CD14-positive monocyte (primary cell): ENCODE results near the gene HOXB4. TPM values are rescaled to one million over a fixed set of nuclear protein-coding genes. Genes with fewer than 3 reads are reported as not detected.

Source experiments
- DNase-seq, 3 donors: peaks; one replicate each; pipeline ENCODE4 v3.0.0-alpha.2; 2011 to 2022
- H2AFZ ChIP-seq: 2 replicates; pipeline ENCODE4 v1.6.0; 2012; ENCODE audit warnings: mild to moderate bottlenecking, low read depth, low read length, inconsistent platforms; ENCODE audit not compliant: insufficient read depth, poor library complexity, severe bottlenecking
- H3K27ac ChIP-seq, 2 donors: 1 replicate in 1 of 2; 2 replicates in 1 of 2; pipeline ENCODE4 v1.5.1; 2012 to 2013; ENCODE audit warnings: low read length in 2 of 2, control low read depth in 1 of 2, inconsistent platforms in 1 of 2, low read depth in 1 of 2, mild to moderate bottlenecking in 1 of 2
- H3K27me3 ChIP-seq, 2 donors: one replicate each; pipeline versions ENCODE4 v1.6.0 to v1.6.1; 2011 to 2013; ENCODE audit warnings: low read length in 2 of 2; ENCODE audit not compliant: control insufficient read depth in 2 of 2, insufficient read depth in 2 of 2
- H3K36me3 ChIP-seq, 2 donors: replicated peaks in 1 of 2; 1 replicate in 1 of 2; 2 replicates in 1 of 2; pipeline versions ENCODE4 v1.5.1 to v1.6.1; 2012 to 2013; ENCODE audit warnings: low read length in 2 of 2, control low read depth in 1 of 2, inconsistent platforms in 1 of 2, mild to moderate bottlenecking in 1 of 2; ENCODE audit not compliant: insufficient read depth in 2 of 2, control insufficient read depth in 1 of 2
- H3K4me1 ChIP-seq, 2 donors: 1 replicate in 1 of 2; 2 replicates in 1 of 2; pipeline versions ENCODE4 v1.5.1 to v1.6.1; 2012 to 2013; ENCODE audit warnings: low read length in 2 of 2, control low read depth in 1 of 2, inconsistent platforms in 1 of 2, mild to moderate bottlenecking in 1 of 2, moderate library complexity in 1 of 2; ENCODE audit not compliant: insufficient read depth in 2 of 2, control insufficient read depth in 1 of 2
- H3K4me2 ChIP-seq: replicated peaks from 2 replicates; pipeline ENCODE3; 2012; ENCODE audit warnings: low read length, moderate library complexity, mild to moderate bottlenecking; ENCODE audit not compliant: poor library complexity, severe bottlenecking; ENCODE audit errors: extremely low read depth
- H3K4me3 ChIP-seq, 3 experiments: fragments of 200-600 bp in 1 of 3; sonication (generic) in 1 of 3; replicated peaks in 1 of 3; 1 replicate in 2 of 3; 2 replicates in 1 of 3; pipeline ENCODE4 v1.5.1; 2011 to 2013; ENCODE audit warnings: low read length in 3 of 3, mild to moderate bottlenecking in 3 of 3, control low read depth in 2 of 3, low read depth in 2 of 3, inconsistent platforms in 1 of 3, moderate library complexity in 1 of 3
- H3K79me2 ChIP-seq: 2 replicates; pipeline ENCODE4 v1.6.0; 2012; ENCODE audit warnings: mild to moderate bottlenecking, control low read depth, inconsistent platforms, low read length, moderate library complexity; ENCODE audit not compliant: insufficient read depth
- H3K9ac ChIP-seq: 2 replicates; pipeline ENCODE4 v1.6.0; 2017; ENCODE audit warnings: low read length, mild to moderate bottlenecking; ENCODE audit not compliant: insufficient read depth, poor library complexity, severe bottlenecking
- H3K9me3 ChIP-seq, 2 donors: replicated peaks in 1 of 2; 1 replicate in 1 of 2; 2 replicates in 1 of 2; pipeline versions ENCODE4 v1.5.1 to v1.6.1; 2012 to 2013; ENCODE audit warnings: low read length in 2 of 2, control low read depth in 1 of 2; ENCODE audit not compliant: control insufficient read depth in 1 of 2, insufficient read depth in 1 of 2
- H4K20me1 ChIP-seq: 2 replicates; pipeline ENCODE4 v1.6.0; 2012; ENCODE audit warnings: mild to moderate bottlenecking, low read length, control low read depth, moderate library complexity; ENCODE audit not compliant: insufficient read depth
- H3K27ac Mint-ChIP-seq, 7 donors: one replicate each; pipeline ENCODE4 v1.8.0; 2020; ENCODE audit warnings: mild to moderate bottlenecking in 7 of 7, mixed read lengths in 7 of 7, moderate library complexity in 6 of 7, inconsistent platforms in 2 of 7
- H3K27me3 Mint-ChIP-seq, 3 donors: one replicate each; pipeline ENCODE4 v1.8.0; 2021 to 2022; ENCODE audit warnings: low read depth in 3 of 3, mild to moderate bottlenecking in 3 of 3, mixed read lengths in 3 of 3, moderate library complexity in 3 of 3, inconsistent platforms in 1 of 3
- H3K36me3 Mint-ChIP-seq, 2 donors: one replicate each; pipeline ENCODE4 v1.8.0; 2020; ENCODE audit warnings: mixed read lengths in 2 of 2, inconsistent platforms in 1 of 2, mild to moderate bottlenecking in 1 of 2
- H3K4me1 Mint-ChIP-seq: one replicate; pipeline ENCODE4 v1.8.0; 2020; ENCODE audit warnings: mild to moderate bottlenecking, mixed read lengths
- H3K4me3 Mint-ChIP-seq, 2 donors: one replicate each; pipeline ENCODE4 v1.8.0; 2020; ENCODE audit warnings: mild to moderate bottlenecking in 2 of 2, mixed read lengths in 2 of 2, moderate library complexity in 1 of 2
- H3K9me3 Mint-ChIP-seq, 7 donors: one replicate each; pipeline ENCODE4 v1.8.0; 2020 to 2022; ENCODE audit warnings: mixed read lengths in 7 of 7, mild to moderate bottlenecking in 6 of 7, moderate library complexity in 6 of 7, inconsistent platforms in 2 of 7
- WGBS: methylation state at CpG from one replicate; pipeline ENCODE4 v1.1.5; 2013; ENCODE audit warnings: missing lambda C conversion rate; ENCODE audit not compliant: insufficient coverage; 5-methylcytosine and 5-hydroxymethylcytosine counted together
- intact Hi-C, 2 donors: fragments of 100-400 bp; cut with micrococcal nuclease; formaldehyde crosslinking; loops; one replicate each; pipeline versions ENCODE4 v1.15.0 to v1.15.1; 2023
- polyA plus RNA-seq, 3 donors: library from polyadenylated mRNA; depleted of rRNA in 1 of 3; unstranded in 2 of 3; stranded (reverse) in 1 of 3; fragments of 300-500 nt in 2 of 3; fragments of >200 nt in 1 of 3; fragmentation: Illumina TruSeq in 2 of 3; gene quantifications; 1 replicate in 2 of 3; 2 replicates in 1 of 3; pipeline ENCODE4 v1.2.3, GENCODE V29; 2012 to 2021
- TF ChIP-seq, protein P1 (sequence below): fragments of 200-600 bp; IDR thresholded peaks from one replicate; pipeline ENCODE4 v1.8.0; 2022; ENCODE audit warnings: antibody characterized with exemption, mild to moderate bottlenecking

Gene HOXB4
- polyA plus RNA-seq, 3 donors, result 0.16 TPM; not detected in 2

DNA sequence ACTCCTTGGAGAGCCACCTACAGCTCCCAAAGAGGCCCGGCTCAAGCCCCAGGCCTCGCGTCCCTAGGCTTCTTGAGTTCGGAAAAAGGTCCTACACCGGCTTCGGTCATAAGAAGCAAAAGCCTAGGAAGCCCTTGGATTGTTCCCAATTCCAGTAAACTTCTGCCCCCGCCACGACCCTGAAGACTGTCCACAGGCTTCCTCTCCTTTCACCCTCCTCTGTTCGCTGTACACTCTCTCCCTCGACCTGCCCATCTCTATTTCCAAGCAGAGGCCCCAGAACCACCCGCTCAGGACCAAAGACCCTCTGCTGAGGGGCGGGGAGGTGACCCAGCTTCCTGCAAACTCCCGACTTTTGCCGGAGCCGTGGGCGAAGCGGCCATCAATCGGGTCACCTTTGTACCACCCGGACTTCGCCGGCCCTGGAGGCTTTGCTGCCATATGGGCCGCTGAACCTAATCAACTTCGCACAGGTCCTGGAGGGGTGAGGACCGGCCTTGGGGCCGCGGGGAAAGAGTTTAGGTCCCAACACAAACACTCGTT is 36.0 kb downstream of the HOXB4 start:
- peaks cover 47% of the 10 kb centered on the region for H3K4me1 Mint-ChIP-seq
- H3K9me3 Mint-ChIP-seq, result peaks cover 0 to 30% (median 18%) of the 10 kb centered on the region in 7 donors
- H3K9ac ChIP-seq, result peak overlapping the region; percentile 69
- TF ChIP-seq, protein P1, sequence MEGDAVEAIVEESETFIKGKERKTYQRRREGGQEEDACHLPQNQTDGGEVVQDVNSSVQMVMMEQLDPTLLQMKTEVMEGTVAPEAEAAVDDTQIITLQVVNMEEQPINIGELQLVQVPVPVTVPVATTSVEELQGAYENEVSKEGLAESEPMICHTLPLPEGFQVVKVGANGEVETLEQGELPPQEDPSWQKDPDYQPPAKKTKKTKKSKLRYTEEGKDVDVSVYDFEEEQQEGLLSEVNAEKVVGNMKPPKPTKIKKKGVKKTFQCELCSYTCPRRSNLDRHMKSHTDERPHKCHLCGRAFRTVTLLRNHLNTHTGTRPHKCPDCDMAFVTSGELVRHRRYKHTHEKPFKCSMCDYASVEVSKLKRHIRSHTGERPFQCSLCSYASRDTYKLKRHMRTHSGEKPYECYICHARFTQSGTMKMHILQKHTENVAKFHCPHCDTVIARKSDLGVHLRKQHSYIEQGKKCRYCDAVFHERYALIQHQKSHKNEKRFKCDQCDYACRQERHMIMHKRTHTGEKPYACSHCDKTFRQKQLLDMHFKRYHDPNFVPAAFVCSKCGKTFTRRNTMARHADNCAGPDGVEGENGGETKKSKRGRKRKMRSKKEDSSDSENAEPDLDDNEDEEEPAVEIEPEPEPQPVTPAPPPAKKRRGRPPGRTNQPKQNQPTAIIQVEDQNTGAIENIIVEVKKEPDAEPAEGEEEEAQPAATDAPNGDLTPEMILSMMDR, result no peak
- H2AFZ ChIP-seq, result peak overlapping the region; percentile 97
- H3K27me3 Mint-ChIP-seq, result peaks cover 71 to 83% (median 78%) of the 10 kb centered on the region in 3 donors
- peak overlapping the region in 1 of 2 donors; percentile 56 for H3K27ac ChIP-seq
- H3K36me3 Mint-ChIP-seq, result peaks cover 5 to 17% of the 10 kb centered on the region in 2 donors
- H3K36me3 ChIP-seq, result no peaks in the 10 kb centered on the region
- H3K27me3 ChIP-seq, result peaks cover 38 to 76% of the 10 kb centered on the region in 2 donors
- H3K4me2 ChIP-seq, result peak overlapping the region; percentile 73
- H4K20me1 ChIP-seq, result no peaks in the 10 kb centered on the region
- H3K4me1 ChIP-seq, result peaks cover 31 to 43% of the 10 kb centered on the region in 2 donors
- intact Hi-C loops, result no loop called here
- H3K4me3 ChIP-seq, result peak overlapping the region; percentile 39 to 83 (median 68)
- H3K9me3 ChIP-seq, result no peaks in the 10 kb centered on the region
- WGBS, result 1% methylated on average over 22 of the region's 27 CpGs
- H3K27ac Mint-ChIP-seq, result peak overlapping the region in 6 of 7 donors; percentile 19 to 87 (median 68)
- no peaks in the 10 kb centered on the region for H3K79me2 ChIP-seq
- DNase-seq, result no peak
- peak overlapping the region; percentile 88 to 95 for H3K4me3 Mint-ChIP-seq

DNA sequence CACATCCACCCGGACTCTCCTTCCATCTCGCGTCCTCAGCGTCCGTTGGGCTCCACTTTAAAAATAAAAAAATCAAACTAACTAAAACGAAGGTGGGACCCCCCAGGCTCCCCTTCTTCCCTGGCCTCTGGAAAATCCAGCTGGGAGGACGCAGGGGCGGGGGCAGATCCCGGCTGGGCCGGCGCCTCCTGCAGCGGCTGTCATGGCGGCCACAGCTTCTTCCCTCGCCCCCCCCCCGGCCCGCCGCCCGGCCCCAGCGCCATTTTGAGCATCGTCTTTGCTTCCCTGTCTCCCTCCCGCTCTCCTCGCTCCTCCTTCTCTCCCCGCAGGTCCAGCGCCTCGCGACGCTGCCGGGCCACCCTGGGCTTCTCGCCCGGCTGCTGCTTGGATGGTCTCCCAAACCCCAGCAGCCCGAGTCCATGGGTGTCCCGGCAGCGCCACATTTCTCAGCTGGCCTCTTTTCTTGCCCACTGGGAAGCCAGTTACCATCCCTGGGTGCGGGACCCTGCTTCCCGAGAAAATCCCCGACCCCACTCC is 36.5 kb downstream of the HOXB4 start:
- peaks cover 43% of the 10 kb centered on the region for H3K4me1 Mint-ChIP-seq
- WGBS, result 1% methylated on average over 33 of the region's 36 CpGs

More for the DNA sequence above, 36.5 kb downstream of the HOXB4 start:
- intact Hi-C loops, result no loop called here
- TF ChIP-seq, protein P1, result no peak
- peak in 2 of 3 donors; percentile 13 to 29 for DNase-seq
- Histone ChIP-seq H3K36me3 (no peaks in the 10 kb centered on the region), H3K79me2 (no peaks in the 10 kb centered on the region), H2AFZ (peak overlapping the region; percentile 97), H3K27me3 (peaks cover 34 to 71% of the 10 kb centered on the region in 2 donors), H4K20me1 (no peaks in the 10 kb centered on the region), H3K4me1 (peaks cover 31 to 43% of the 10 kb centered on the region in 2 donors), H3K9me3 (no peaks in the 10 kb centered on the region), H3K4me2 (peak overlapping the region; percentile 73), H3K27ac (peak overlapping the region in 1 of 2 donors; percentile 56), H3K4me3 (peak overlapping the region; percentile 39 to 83 (median 68)), H3K9ac (peak overlapping the region; percentile 69)
- H3K9me3 Mint-ChIP-seq, result peaks cover 0 to 28% (median 18%) of the 10 kb centered on the region in 7 donors
- H3K27me3 Mint-ChIP-seq, result peaks cover 67 to 80% (median 74%) of the 10 kb centered on the region in 3 donors
- H3K36me3 Mint-ChIP-seq, result peaks cover 5 to 17% of the 10 kb centered on the region in 2 donors
- H3K27ac Mint-ChIP-seq, result peak overlapping the region in 5 of 7 donors; percentile 19 to 87 (median 51)
- H3K4me3 Mint-ChIP-seq, result peak overlapping the region; percentile 88 to 95
